A549 (cell line): ENCODE measurements around the gene NPLOC4.

Experiments
- CTCF ChIP-seq: fragments of >200 bp; sonication (Bioruptor Twin); formaldehyde crosslinking; IDR thresholded peaks from 3 replicates; pipeline ENCODE4 v1.5.1; 2016
- EP300 ChIP-seq, 2 experiments: fragments of >200 bp; sonication (Bioruptor Twin); formaldehyde crosslinking; IDR thresholded peaks; 2 replicates in 1 of 2; 3 replicates in 1 of 2; pipeline ENCODE4 v1.6.1; 2016 to 2017
- HMGXB4 ChIP-seq: fragments of 250-450 bp; sonication (Bioruptor Pico); IDR thresholded peaks from 2 replicates; pipeline ENCODE4 v1.5.0; 2021; ENCODE audit warnings: mild to moderate bottlenecking, moderate library complexity, borderline replicate concordance
- MYC ChIP-seq: IDR thresholded peaks from 2 replicates; pipeline ENCODE4 v1.6.1; 2012; ENCODE audit warnings: mild to moderate bottlenecking, inconsistent platforms, low read length, improper control_type of control experiment, borderline replicate concordance
- PHF8 ChIP-seq: fragments of 200-600 bp; sonication (generic); IDR thresholded peaks from 2 replicates; pipeline ENCODE4 v1.6.1; 2016; ENCODE audit warnings: low read depth, mild to moderate bottlenecking, antibody characterized with exemption, moderate library complexity, borderline replicate concordance
- POLR2A ChIP-seq: IDR thresholded peaks from 2 replicates; pipeline ENCODE4 v1.6.1; 2012; ENCODE audit warnings: mild to moderate bottlenecking, low read length
- RAD21 ChIP-seq, 2 experiments: fragments of >200 bp in 1 of 2; sonication (Bioruptor Twin) in 1 of 2; formaldehyde crosslinking in 1 of 2; IDR thresholded peaks in 1 of 2; conservative IDR thresholded peaks in 1 of 2; 2 replicates in 1 of 2; 3 replicates in 1 of 2; pipeline ENCODE4 v1.6.1; 2012 to 2018; ENCODE audit warnings: inconsistent platforms in 1 of 2
- RFX5 ChIP-seq: fragments of 450-650 bp; IDR thresholded peaks from 2 replicates; pipeline ENCODE4 v1.7.1; 2014; ENCODE audit warnings: antibody characterized with exemption, mild to moderate bottlenecking, moderate library complexity
- USF2 ChIP-seq: fragments of 450-650 bp; IDR thresholded peaks from 2 replicates; pipeline ENCODE4 v1.6.1; 2014; ENCODE audit warnings: antibody characterized with exemption
- TF ChIP-seq, protein P1 (sequence below): fragments of 200-600 bp; sonication (generic); IDR thresholded peaks from 2 replicates; pipeline ENCODE4 v1.6.1; 2016; ENCODE audit warnings: antibody characterized with exemption, mild to moderate bottlenecking, moderate library complexity
- TF ChIP-seq, protein P2 (sequence below): IDR thresholded peaks from 2 replicates; pipeline ENCODE4 v1.6.1; 2012

DNA sequence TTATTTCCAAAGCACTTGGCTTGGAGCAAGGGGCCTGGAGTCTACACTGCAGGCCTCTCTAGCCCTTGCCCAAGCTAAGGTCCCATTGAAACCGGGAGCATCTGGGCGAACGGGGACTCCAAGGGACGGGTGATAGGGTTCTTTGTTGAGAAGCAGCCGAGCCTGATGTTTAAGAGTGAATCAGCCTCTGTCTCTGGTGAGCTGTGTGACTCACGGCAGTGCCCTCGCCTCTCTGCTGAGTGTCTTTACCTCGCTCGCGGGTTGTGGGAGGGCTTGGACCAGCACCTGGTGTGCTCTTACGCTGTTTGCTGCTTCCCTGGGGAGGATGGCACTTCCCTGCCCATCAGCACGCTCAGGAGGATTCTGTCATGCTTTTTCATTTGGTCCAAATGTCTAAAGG is 48.2 kb upstream of the NPLOC4 start:
- no peak for TF ChIP-seq CTCF
- TF ChIP-seq RAD21 (conservative IDR thresholded peaks at IDR 0.05 in 1 of 2, IDR thresholded peaks at IDR 0.05 in 1 of 2) = no peak
- TF ChIP-seq POLR2A = no peak
- no peak for TF ChIP-seq EP300 (IDR thresholded peaks at IDR 0.05)
- no peak for TF ChIP-seq USF2
- TF ChIP-seq MYC = no peak
- no peak for TF ChIP-seq PHF8
- TF ChIP-seq HMGXB4 (CRISPR knock-in tag) = no peak
- TF ChIP-seq, protein P1, sequence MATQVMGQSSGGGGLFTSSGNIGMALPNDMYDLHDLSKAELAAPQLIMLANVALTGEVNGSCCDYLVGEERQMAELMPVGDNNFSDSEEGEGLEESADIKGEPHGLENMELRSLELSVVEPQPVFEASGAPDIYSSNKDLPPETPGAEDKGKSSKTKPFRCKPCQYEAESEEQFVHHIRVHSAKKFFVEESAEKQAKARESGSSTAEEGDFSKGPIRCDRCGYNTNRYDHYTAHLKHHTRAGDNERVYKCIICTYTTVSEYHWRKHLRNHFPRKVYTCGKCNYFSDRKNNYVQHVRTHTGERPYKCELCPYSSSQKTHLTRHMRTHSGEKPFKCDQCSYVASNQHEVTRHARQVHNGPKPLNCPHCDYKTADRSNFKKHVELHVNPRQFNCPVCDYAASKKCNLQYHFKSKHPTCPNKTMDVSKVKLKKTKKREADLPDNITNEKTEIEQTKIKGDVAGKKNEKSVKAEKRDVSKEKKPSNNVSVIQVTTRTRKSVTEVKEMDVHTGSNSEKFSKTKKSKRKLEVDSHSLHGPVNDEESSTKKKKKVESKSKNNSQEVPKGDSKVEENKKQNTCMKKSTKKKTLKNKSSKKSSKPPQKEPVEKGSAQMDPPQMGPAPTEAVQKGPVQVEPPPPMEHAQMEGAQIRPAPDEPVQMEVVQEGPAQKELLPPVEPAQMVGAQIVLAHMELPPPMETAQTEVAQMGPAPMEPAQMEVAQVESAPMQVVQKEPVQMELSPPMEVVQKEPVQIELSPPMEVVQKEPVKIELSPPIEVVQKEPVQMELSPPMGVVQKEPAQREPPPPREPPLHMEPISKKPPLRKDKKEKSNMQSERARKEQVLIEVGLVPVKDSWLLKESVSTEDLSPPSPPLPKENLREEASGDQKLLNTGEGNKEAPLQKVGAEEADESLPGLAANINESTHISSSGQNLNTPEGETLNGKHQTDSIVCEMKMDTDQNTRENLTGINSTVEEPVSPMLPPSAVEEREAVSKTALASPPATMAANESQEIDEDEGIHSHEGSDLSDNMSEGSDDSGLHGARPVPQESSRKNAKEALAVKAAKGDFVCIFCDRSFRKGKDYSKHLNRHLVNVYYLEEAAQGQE = no peak
- TF ChIP-seq RFX5 = no peak
- TF ChIP-seq, protein P2, sequence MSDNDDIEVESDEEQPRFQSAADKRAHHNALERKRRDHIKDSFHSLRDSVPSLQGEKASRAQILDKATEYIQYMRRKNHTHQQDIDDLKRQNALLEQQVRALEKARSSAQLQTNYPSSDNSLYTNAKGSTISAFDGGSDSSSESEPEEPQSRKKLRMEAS = no peak
